Measurements from ENCODE around the gene SMOC2. TPM values are rescaled to one million over a fixed set of nuclear protein-coding genes. Genes with fewer than 3 reads are reported as not detected.

The SMOC2 gene
- total and polyA plus RNA-seq, 2 of the 4 experiments (the other 2 are of a cell fraction), result not detected

DNA sequence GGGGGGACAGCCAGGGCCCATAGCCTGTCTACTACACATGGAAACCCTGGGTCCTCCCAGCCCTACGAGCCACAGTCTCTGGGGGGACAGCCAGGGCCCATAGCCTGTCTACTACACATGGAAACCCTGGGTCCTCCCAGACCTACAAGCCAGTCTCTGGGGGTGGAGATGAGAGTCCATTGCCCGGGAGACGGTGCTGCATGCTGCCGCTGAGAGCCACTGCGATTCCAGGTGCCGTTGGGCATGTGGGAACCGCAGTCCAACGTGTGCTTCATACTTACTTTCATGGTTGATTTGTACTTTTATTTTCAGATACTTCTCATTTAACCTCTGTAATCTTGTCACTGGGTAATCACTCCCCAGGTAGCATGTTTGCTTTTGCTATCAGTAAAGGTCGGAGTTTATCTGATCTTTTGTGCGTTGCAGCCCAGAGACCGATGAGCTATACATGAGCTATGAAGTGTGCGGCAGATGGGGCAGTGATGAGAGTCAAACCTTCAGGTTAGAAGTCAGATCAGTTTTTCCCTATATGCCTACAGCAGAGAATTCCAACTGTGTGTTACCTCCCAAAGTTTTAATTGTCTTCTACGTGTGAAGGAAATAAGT lies 58.2 kb downstream of the SMOC2 start:
- TF ChIP-seq MAZ (IDR thresholded peaks at IDR 0.05; ENCODE audit: borderline replicate concordance, low read depth, low read length) (no peak), NFE2L2 (IDR thresholded peaks at IDR 0.05; ENCODE audit: low read depth, low read length) (no peak), BHLHE40 (IDR thresholded peaks at IDR 0.05; ENCODE audit: low read depth, low read length) (no peak)
- TF ChIP-seq, protein P1, sequence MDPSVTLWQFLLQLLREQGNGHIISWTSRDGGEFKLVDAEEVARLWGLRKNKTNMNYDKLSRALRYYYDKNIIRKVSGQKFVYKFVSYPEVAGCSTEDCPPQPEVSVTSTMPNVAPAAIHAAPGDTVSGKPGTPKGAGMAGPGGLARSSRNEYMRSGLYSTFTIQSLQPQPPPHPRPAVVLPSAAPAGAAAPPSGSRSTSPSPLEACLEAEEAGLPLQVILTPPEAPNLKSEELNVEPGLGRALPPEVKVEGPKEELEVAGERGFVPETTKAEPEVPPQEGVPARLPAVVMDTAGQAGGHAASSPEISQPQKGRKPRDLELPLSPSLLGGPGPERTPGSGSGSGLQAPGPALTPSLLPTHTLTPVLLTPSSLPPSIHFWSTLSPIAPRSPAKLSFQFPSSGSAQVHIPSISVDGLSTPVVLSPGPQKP (IDR thresholded peaks at IDR 0.05; ENCODE audit: borderline replicate concordance, low read depth, low read length), result no peak
- TF ChIP-seq, protein P2, sequence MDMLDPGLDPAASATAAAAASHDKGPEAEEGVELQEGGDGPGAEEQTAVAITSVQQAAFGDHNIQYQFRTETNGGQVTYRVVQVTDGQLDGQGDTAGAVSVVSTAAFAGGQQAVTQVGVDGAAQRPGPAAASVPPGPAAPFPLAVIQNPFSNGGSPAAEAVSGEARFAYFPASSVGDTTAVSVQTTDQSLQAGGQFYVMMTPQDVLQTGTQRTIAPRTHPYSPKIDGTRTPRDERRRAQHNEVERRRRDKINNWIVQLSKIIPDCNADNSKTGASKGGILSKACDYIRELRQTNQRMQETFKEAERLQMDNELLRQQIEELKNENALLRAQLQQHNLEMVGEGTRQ (IDR thresholded peaks at IDR 0.05; ENCODE audit: low read depth, low read length), result no peak
- H4K20me1 ChIP-seq (ENCODE audit: insufficient read depth, low read length), result no peaks in the 10 kb centered on the region
- no peak for ATAC-seq (ENCODE audit: low read depth)
- H3K23ac ChIP-seq (ENCODE audit: low read depth, low read length), result no peak overlapping the region
- in situ Hi-C loops (cut with MboI; ENCODE audit: low sequenced_read_pairs), result no loop called here
- H3K9me3 ChIP-seq (ENCODE audit: control insufficient read depth, insufficient read depth, low read length), result peaks cover 51% of the 10 kb centered on the region
- no peak overlapping the region for H3K18ac ChIP-seq (ENCODE audit: low read depth, low read length)
- ChIA-PET POLR2A (ENCODE audit: unreplicated experiment) (no interaction called here), CTCF (no interaction called here)
- no peak overlapping the region for H4K8ac ChIP-seq (ENCODE audit: low read depth in 2 of 2, low read length in 2 of 2)
- H3K27ac ChIP-seq (ENCODE audit: insufficient read depth, low read length), result no peak overlapping the region
- no peak overlapping the region for H3K4me3 ChIP-seq (ENCODE audit: insufficient read depth, low read depth, low read length)
- H4K5ac ChIP-seq (ENCODE audit: low read depth, low read length), result no peak overlapping the region
- no peak overlapping the region for H3K56ac ChIP-seq (ENCODE audit: extremely low read depth, insufficient read depth, low read length)
- no peaks in the 10 kb centered on the region for H3K79me1 ChIP-seq (ENCODE audit: low read depth in 1 of 2, low read length in 2 of 2)
- H3K4ac ChIP-seq (ENCODE audit: low read depth, low read length), result no peak overlapping the region
- intact Hi-C loops (cut with micrococcal nuclease), result no loop called here
- no peak for DNase-seq
- H3K4me1 ChIP-seq (ENCODE audit: control insufficient read depth, insufficient read depth, low read length), result no peaks in the 10 kb centered on the region
- no peak overlapping the region for H2AK5ac ChIP-seq (ENCODE audit: low read depth, low read length)
- no peak overlapping the region for H3K9ac ChIP-seq (ENCODE audit: low read depth, low read length)
- no peak overlapping the region for H2BK5ac ChIP-seq (ENCODE audit: low read depth, low read length, poor library complexity, severe bottlenecking)
- H3K27me3 ChIP-seq (ENCODE audit: control insufficient read depth, insufficient read depth, low read length), result no peaks in the 10 kb centered on the region
- WGBS, 2 experiments (ENCODE audit: extremely low coverage in 2 of 2, insufficient read length in 1 of 2), result 20% methylated on average over 1 of the region's 13 CpGs; no CpG with 5 or more reads in 1 of the 2 experiments
- H2AFZ ChIP-seq (replicated peaks; ENCODE audit: low read length, poor library complexity), result no peak overlapping the region
- no peak overlapping the region for H2BK15ac ChIP-seq (ENCODE audit: low read depth, low read length)
- dilution Hi-C loops (cut with HindIII; ENCODE audit: low sequenced_read_pairs, unreplicated experiment), result no loop called here
- H2AK9ac ChIP-seq (replicated peaks; ENCODE audit: low read depth, low read length, poor library complexity), result no peak overlapping the region
- H3K36me3 ChIP-seq (ENCODE audit: control insufficient read depth, insufficient read depth, low read length), result no peaks in the 10 kb centered on the region
- H4K91ac ChIP-seq (ENCODE audit: insufficient read depth, low read depth, low read length), result no peak overlapping the region
- H2BK120ac ChIP-seq (ENCODE audit: low read depth, low read length), result no peak overlapping the region
- no peak overlapping the region for H2BK20ac ChIP-seq (ENCODE audit: low read depth, low read length)
- H3K4me2 ChIP-seq (ENCODE audit: low read depth, low read length), result no peak overlapping the region
- H3K9me1 ChIP-seq (ENCODE audit: insufficient read depth, low read length), result no peaks in the 10 kb centered on the region
- no TSS peak for BruUV-seq (replicated peaks)
- H3K14ac ChIP-seq (replicated peaks; ENCODE audit: low read depth, low read length), result no peak overlapping the region

Data from IMR-90 (cell line).